ENCODE measurements around the gene ADCY7.

DNA sequence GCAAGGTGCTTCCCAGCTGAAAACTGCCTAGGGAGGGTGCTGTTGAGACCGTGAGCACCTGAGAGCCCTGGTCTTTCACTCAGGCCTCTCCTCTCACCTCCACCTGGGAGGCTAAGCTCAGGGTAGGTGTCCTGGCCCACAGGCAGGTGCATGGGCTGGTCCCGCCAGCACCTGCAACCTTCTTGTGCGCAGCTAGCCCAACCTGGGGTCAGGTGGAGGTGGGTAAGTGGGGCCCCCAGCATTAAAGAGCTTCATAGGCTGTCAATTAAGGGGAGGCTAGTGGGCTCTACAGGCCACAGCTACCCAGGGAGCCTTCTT, 8.7 kb downstream of the ADCY7 start:
- TF ChIP-seq, protein P1, sequence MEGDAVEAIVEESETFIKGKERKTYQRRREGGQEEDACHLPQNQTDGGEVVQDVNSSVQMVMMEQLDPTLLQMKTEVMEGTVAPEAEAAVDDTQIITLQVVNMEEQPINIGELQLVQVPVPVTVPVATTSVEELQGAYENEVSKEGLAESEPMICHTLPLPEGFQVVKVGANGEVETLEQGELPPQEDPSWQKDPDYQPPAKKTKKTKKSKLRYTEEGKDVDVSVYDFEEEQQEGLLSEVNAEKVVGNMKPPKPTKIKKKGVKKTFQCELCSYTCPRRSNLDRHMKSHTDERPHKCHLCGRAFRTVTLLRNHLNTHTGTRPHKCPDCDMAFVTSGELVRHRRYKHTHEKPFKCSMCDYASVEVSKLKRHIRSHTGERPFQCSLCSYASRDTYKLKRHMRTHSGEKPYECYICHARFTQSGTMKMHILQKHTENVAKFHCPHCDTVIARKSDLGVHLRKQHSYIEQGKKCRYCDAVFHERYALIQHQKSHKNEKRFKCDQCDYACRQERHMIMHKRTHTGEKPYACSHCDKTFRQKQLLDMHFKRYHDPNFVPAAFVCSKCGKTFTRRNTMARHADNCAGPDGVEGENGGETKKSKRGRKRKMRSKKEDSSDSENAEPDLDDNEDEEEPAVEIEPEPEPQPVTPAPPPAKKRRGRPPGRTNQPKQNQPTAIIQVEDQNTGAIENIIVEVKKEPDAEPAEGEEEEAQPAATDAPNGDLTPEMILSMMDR (IDR thresholded peaks at IDR 0.05): no peak
- TF ChIP-seq POLR2A (IDR thresholded peaks at IDR 0.05) (no peak), EP300 (IDR thresholded peaks at IDR 0.05) (no peak)

Measured in ovary (tissue), 3 donors.